Measurements from ENCODE around the gene BCKDHB.
"Not testable (repeated sequence)": the region's sequence is repeated elsewhere in the genome, so short reads cannot be mapped to it uniquely, and the experiment has no call there.

Gene BCKDHB

GRCh38 chr6:80106418-80107235 lies at the start of gene BCKDHB:
Gene BCKDHB, plus strand, starts transcription at chr6:80106671. Its CDS starts 23 bp downstream, at chr6:80106694.
- no peak for TF ChIP-seq CTCF (IDR thresholded peaks at IDR 0.05; ENCODE audit: low read depth, low read length)

GRCh38 chr6:80060774-80061173 lies 45.7 kb upstream of the BCKDHB start:
- DNase-seq (ENCODE audit: low read depth in 2 of 2): no peak
- H3K4me3 ChIP-seq (replicated peaks in 1 of 2; ENCODE audit: low read depth in 2 of 2, low read length in 2 of 2): no peak overlapping the region
- TF ChIP-seq CTCF (IDR thresholded peaks at IDR 0.05; ENCODE audit: low read depth, low read length): no peak

More at GRCh38 chr6:80106418-80107235, at the start of gene BCKDHB:
- DNase-seq (ENCODE audit: low read depth in 2 of 2): peak; percentile 99
- peak within 1 kb of the TSS; percentile 75 to 82 for H3K4me3 ChIP-seq (replicated peaks in 1 of 2; ENCODE audit: low read depth in 2 of 2, low read length in 2 of 2)

GRCh38 chr6:80068146-80068545 lies 38.3 kb upstream of the BCKDHB start:
- DNase-seq (ENCODE audit: low read depth in 2 of 2); H3K4me3 ChIP-seq (replicated peaks in 1 of 2; ENCODE audit: low read depth in 2 of 2, low read length in 2 of 2): not testable (repeated sequence)

- not testable (repeated sequence) for H3K4me3 ChIP-seq (replicated peaks in 1 of 2; ENCODE audit: low read depth in 2 of 2, low read length in 2 of 2)
Measured at GRCh38 chr6:80070431-80070830, 36.0 kb upstream of the BCKDHB start.

GRCh38 chr6:80077067-80077466 lies 29.4 kb upstream of the BCKDHB start:
- no peak for DNase-seq (ENCODE audit: low read depth in 2 of 2)
- no peak overlapping the region for H3K4me3 ChIP-seq (replicated peaks in 1 of 2; ENCODE audit: low read depth in 2 of 2, low read length in 2 of 2)
- TF ChIP-seq CTCF (IDR thresholded peaks at IDR 0.05; ENCODE audit: low read depth, low read length): no peak

More at GRCh38 chr6:80070431-80070830, 36.0 kb upstream of the BCKDHB start:
- DNase-seq (ENCODE audit: low read depth in 2 of 2): not testable (repeated sequence)

- H3K4me3 ChIP-seq (replicated peaks in 1 of 2; ENCODE audit: low read depth in 2 of 2, low read length in 2 of 2): no peak overlapping the region
- no peak for DNase-seq (ENCODE audit: low read depth in 2 of 2)
- TF ChIP-seq CTCF (IDR thresholded peaks at IDR 0.05; ENCODE audit: low read depth, low read length): no peak
Measured at GRCh38 chr6:80088637-80089036, 17.8 kb upstream of the BCKDHB start.

GRCh38 chr6:80091506-80091905 lies 15.0 kb upstream of the BCKDHB start:
- no peak overlapping the region for H3K4me3 ChIP-seq (replicated peaks in 1 of 2; ENCODE audit: low read depth in 2 of 2, low read length in 2 of 2)
- no peak for DNase-seq (ENCODE audit: low read depth in 2 of 2)
- TF ChIP-seq CTCF (IDR thresholded peaks at IDR 0.05; ENCODE audit: low read depth, low read length): no peak

- peak; percentile 37 to 39 for DNase-seq (ENCODE audit: low read depth in 2 of 2)
Measured at GRCh38 chr6:80094017-80094416, 12.5 kb upstream of the BCKDHB start.

More at GRCh38 chr6:80094017-80094416, 12.5 kb upstream of the BCKDHB start:
- H3K4me3 ChIP-seq (replicated peaks in 1 of 2; ENCODE audit: low read depth in 2 of 2, low read length in 2 of 2): no peak overlapping the region
- TF ChIP-seq CTCF (IDR thresholded peaks at IDR 0.05; ENCODE audit: low read depth, low read length): peak; percentile 38

Measured in cardiac fibroblast (primary cell).